HepG2 (cell line): ENCODE data around the gene TACC2. TPM values are rescaled to one million over a fixed set of nuclear protein-coding genes. Genes with fewer than 3 reads are reported as not detected.

Source experiments
- MAF1 ChIP-seq: sonication (generic); formaldehyde crosslinking; IDR thresholded peaks from 2 replicates; pipeline ENCODE4 v1.5.0; 2020; ENCODE audit warnings: missing genetic modification reagents, borderline replicate concordance
- RARG ChIP-seq: sonication (generic); formaldehyde crosslinking; IDR thresholded peaks from 2 replicates; pipeline ENCODE4 v1.4.0; 2020; ENCODE audit warnings: low read depth, mild to moderate bottlenecking, missing genetic modification reagents
- SP2 ChIP-seq: sonication (generic); formaldehyde crosslinking; IDR thresholded peaks from 2 replicates; pipeline ENCODE4 v1.5.1; 2020; ENCODE audit warnings: mild to moderate bottlenecking, missing genetic modification reagents
- ZBTB42 ChIP-seq: sonication (generic); formaldehyde crosslinking; IDR thresholded peaks from 2 replicates; pipeline ENCODE4 v1.5.0; 2020; ENCODE audit warnings: mild to moderate bottlenecking, missing genetic modification reagents
- ZEB1 ChIP-seq: IDR thresholded peaks from 2 replicates; pipeline ENCODE4 v1.6.1; 2012; ENCODE audit warnings: mild to moderate bottlenecking, low read depth, inconsistent platforms; ENCODE audit not compliant: insufficient replicate concordance
- ZNF33A ChIP-seq: sonication (generic); formaldehyde crosslinking; IDR thresholded peaks from 2 replicates; pipeline ENCODE4 v1.5.1; 2020; ENCODE audit warnings: missing genetic modification reagents, mild to moderate bottlenecking, moderate library complexity, borderline replicate concordance
- ZNF775 ChIP-seq: sonication (generic); formaldehyde crosslinking; IDR thresholded peaks from 2 replicates; pipeline ENCODE4 v1.4.0; 2020; ENCODE audit warnings: missing genetic modification reagents, mild to moderate bottlenecking, moderate library complexity, borderline replicate concordance
- ZZZ3 ChIP-seq: sonication (generic); formaldehyde crosslinking; IDR thresholded peaks from 2 replicates; pipeline ENCODE4 v1.4.0; 2020; ENCODE audit warnings: missing genetic modification reagents, mild to moderate bottlenecking, borderline replicate concordance
- polyA plus RNA-seq, 8 experiments: library from polyadenylated mRNA; depleted of rRNA in 3 of 8; stranded (reverse) in 7 of 8; unstranded in 1 of 8; fragments of >200 nt; fragmentation: Illumina TruSeq in 4 of 8; extraction: Trizol in 4 of 8; gene quantifications; 2 replicates each; pipeline versions ENCODE4 v1.2.1 to v1.2.3, GENCODE V29; 2011 to 2016; ENCODE audit warnings: low read depth in 4 of 8, missing spikeins in 1 of 8, mixed read lengths in 1 of 8; ENCODE audit not compliant: insufficient read depth in 1 of 8
- total RNA-seq, 5 experiments: library from RNA; depleted of rRNA; stranded (reverse); fragments of >200 nt; fragmentation: Illumina TruSeq; extraction: Trizol; gene quantifications; 2 replicates each; pipeline ENCODE4 v1.2.3, GENCODE V29; 2016; ENCODE audit warnings: low read depth in 1 of 5
- TF ChIP-seq, protein P1 (sequence below): sonication (generic); formaldehyde crosslinking; IDR thresholded peaks from 2 replicates; pipeline ENCODE4 v1.5.0; 2020; ENCODE audit warnings: missing genetic modification reagents, mild to moderate bottlenecking, borderline replicate concordance
- TF ChIP-seq, protein P2 (sequence below): sonication (generic); formaldehyde crosslinking; IDR thresholded peaks from 2 replicates; pipeline ENCODE4 v1.8.0; 2022; ENCODE audit warnings: missing genetic modification reagents, mild to moderate bottlenecking, inconsistent platforms, borderline replicate concordance
- TF ChIP-seq, protein P3 (sequence below): sonication (generic); formaldehyde crosslinking; IDR thresholded peaks from 2 replicates; pipeline ENCODE4 v1.8.1; 2023; ENCODE audit warnings: mild to moderate bottlenecking, missing genetic modification reagents

TACC2 gene
- total and polyA plus RNA-seq, 2 of the 13 experiments (the other 11 are each of a cell fraction or from before 2014, with no cell fraction given), result 11.8 to 16.0 TPM

- TF ChIP-seq, protein P1, sequence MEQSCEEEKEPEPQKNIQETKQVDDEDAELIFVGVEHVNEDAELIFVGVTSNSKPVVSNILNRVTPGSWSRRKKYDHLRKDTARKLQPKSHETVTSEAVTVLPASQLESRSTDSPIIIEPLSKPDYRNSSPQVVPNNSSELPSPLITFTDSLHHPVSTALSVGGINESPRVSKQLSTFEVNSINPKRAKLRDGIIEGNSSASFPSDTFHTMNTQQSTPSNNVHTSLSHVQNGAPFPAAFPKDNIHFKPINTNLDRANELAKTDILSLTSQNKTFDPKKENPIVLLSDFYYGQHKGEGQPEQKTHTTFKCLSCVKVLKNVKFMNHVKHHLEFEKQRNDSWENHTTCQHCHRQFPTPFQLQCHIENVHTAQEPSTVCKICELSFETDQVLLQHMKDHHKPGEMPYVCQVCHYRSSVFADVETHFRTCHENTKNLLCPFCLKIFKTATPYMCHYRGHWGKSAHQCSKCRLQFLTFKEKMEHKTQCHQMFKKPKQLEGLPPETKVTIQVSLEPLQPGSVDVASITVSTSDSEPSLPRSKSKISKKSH, result no peak
- TF ChIP-seq, protein P2, sequence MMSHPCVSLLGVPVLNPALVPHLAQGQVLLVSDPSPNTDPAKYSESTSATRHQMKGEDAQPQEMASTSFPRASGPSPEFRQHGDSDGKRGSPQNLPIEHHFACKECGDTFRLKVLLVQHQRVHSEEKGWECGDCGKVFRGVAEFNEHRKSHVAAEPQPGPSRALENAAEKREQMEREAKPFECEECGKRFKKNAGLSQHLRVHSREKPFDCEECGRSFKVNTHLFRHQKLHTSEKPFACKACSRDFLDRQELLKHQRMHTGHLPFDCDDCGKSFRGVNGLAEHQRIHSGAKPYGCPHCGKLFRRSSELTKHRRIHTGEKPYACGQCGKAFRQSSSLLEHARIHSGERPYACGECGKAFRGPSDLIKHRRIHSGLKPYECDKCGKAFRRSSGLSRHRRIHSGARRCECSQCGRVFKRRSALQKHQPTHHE (CRISPR knock-in tag), result no peak
- no peak for TF ChIP-seq ZNF775 (CRISPR knock-in tag)
- no peak for TF ChIP-seq ZBTB42 (CRISPR knock-in tag)
- no peak for TF ChIP-seq MAF1 (CRISPR knock-in tag)
- TF ChIP-seq ZEB1, result no peak
- no peak for TF ChIP-seq SP2
- no peak for TF ChIP-seq ZNF33A (CRISPR knock-in tag)
- TF ChIP-seq, protein P3, sequence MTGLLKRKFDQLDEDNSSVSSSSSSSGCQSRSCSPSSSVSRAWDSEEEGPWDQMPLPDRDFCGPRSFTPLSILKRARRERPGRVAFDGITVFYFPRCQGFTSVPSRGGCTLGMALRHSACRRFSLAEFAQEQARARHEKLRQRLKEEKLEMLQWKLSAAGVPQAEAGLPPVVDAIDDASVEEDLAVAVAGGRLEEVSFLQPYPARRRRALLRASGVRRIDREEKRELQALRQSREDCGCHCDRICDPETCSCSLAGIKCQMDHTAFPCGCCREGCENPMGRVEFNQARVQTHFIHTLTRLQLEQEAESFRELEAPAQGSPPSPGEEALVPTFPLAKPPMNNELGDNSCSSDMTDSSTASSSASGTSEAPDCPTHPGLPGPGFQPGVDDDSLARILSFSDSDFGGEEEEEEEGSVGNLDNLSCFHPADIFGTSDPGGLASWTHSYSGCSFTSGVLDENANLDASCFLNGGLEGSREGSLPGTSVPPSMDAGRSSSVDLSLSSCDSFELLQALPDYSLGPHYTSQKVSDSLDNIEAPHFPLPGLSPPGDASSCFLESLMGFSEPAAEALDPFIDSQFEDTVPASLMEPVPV, result no peak
- TF ChIP-seq ZZZ3 (CRISPR knock-in tag), result no peak
- TF ChIP-seq RARG (CRISPR knock-in tag), result no peak
- TF ChIP-seq, all 625 proteins: peak for 0
Observed at GRCh38 chr10:122259075-122259466, 270.1 kb downstream of the TACC2 start (continued).
